Measurements from ENCODE around the gene INPP5A. TPM values are rescaled to one million over a fixed set of nuclear protein-coding genes. Genes with fewer than 3 reads are reported as not detected.

INPP5A gene
- total RNA-seq, 1 experiment from 2014 or later, result 44.5 TPM

DNA sequence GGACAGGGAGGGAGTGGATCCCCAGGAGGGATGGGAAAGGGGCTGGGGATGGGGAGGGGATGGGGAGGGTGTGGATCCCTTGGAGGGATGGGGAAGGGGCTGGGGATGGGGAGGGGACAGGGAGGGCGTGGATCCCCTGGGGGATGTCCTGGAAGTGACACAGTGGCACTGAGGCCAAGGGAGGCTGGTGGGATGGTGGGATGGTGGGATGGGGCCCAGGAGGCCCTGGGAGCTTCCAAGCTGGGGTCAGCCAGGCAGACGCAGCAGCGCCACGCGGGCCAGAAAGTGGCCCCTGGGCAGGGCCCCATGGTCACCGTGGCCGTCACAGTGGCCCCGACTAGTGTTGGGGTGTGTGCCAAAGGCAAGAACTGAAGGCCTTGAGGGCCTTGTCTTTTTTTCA lies 67.8 kb downstream of the INPP5A start:
- H3K36me3 ChIP-seq (ENCODE audit: control insufficient read depth, insufficient read depth, low read length), result no peaks in the 10 kb centered on the region
- Mint-ChIP-seq H3K4me3 (ENCODE audit: unreplicated experiment) (no peak overlapping the region), H3K4me1 (ENCODE audit: low read depth, unreplicated experiment) (no peaks in the 10 kb centered on the region), H3K9me3 (ENCODE audit: unreplicated experiment) (peaks cover 14% of the 10 kb centered on the region), H3K36me3 (ENCODE audit: insufficient read depth, unreplicated experiment) (peaks cover 14% of the 10 kb centered on the region), H3K27me3 (ENCODE audit: insufficient read depth, unreplicated experiment) (no peaks in the 10 kb centered on the region), H3K27ac (ENCODE audit: unreplicated experiment) (no peak overlapping the region)
- no peak overlapping the region for H3K4me3 ChIP-seq (ENCODE audit: low read depth, low read length)
- peaks cover 12% of the 10 kb centered on the region for H3K9me3 ChIP-seq
- CTCF ChIA-PET, result no interaction called here
- no peak for DNase-seq
- TF ChIP-seq, protein P1, sequence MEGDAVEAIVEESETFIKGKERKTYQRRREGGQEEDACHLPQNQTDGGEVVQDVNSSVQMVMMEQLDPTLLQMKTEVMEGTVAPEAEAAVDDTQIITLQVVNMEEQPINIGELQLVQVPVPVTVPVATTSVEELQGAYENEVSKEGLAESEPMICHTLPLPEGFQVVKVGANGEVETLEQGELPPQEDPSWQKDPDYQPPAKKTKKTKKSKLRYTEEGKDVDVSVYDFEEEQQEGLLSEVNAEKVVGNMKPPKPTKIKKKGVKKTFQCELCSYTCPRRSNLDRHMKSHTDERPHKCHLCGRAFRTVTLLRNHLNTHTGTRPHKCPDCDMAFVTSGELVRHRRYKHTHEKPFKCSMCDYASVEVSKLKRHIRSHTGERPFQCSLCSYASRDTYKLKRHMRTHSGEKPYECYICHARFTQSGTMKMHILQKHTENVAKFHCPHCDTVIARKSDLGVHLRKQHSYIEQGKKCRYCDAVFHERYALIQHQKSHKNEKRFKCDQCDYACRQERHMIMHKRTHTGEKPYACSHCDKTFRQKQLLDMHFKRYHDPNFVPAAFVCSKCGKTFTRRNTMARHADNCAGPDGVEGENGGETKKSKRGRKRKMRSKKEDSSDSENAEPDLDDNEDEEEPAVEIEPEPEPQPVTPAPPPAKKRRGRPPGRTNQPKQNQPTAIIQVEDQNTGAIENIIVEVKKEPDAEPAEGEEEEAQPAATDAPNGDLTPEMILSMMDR (IDR thresholded peaks at IDR 0.05; ENCODE audit: insufficient read depth in 1 of 2, low read depth in 1 of 2, low read length in 1 of 2, severe bottlenecking in 1 of 2, unreplicated experiment in 1 of 2), result no peak
- no TSS peak for BruUV-seq (replicated peaks)
- POLR2A ChIA-PET, result no interaction called here
- no peaks in the 10 kb centered on the region for H3K27me3 ChIP-seq (replicated peaks; ENCODE audit: control insufficient read depth, insufficient read depth, low read length)
- intact Hi-C loops (cut with micrococcal nuclease; ENCODE audit: unreplicated experiment), result no loop called here
- no peaks in the 10 kb centered on the region for H3K4me1 ChIP-seq

DNA sequence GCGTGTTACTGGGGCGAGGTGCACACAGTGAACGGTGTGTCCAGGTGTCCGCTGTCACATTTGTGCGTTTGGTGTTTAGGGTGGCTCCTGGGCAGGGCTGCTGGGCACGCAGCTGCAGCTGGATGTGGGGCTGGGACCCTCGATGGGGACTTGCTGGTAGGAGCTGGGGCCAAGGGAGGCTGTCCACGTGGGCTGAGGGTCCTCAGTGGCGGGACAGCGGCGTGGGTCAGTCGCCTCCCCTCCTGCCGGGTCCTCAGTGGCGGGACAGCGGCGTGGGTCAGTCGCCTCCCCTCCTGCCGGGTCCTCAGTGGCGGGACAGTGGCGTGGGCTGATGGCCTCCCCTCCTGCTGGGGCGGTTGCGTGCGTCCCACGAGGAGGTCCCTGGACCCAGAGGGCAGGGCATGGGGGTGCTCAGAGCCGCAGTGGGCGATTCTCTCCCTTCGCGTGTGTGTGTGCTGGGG lies 68.5 kb downstream of the INPP5A start:
- intact Hi-C loops (cut with micrococcal nuclease; ENCODE audit: unreplicated experiment), result no loop called here
- TF ChIP-seq, protein P1 (IDR thresholded peaks at IDR 0.05; ENCODE audit: insufficient read depth in 1 of 2, low read depth in 1 of 2, low read length in 1 of 2, severe bottlenecking in 1 of 2, unreplicated experiment in 1 of 2), result no peak
- Histone ChIP-seq H3K9me3 (peaks cover 6% of the 10 kb centered on the region), H3K4me3 (ENCODE audit: low read depth, low read length) (no peak overlapping the region), H3K4me1 (no peaks in the 10 kb centered on the region), H3K36me3 (ENCODE audit: control insufficient read depth, insufficient read depth, low read length) (no peaks in the 10 kb centered on the region), H3K27me3 (replicated peaks; ENCODE audit: control insufficient read depth, insufficient read depth, low read length) (no peaks in the 10 kb centered on the region)
- CTCF ChIA-PET, result no interaction called here
- H3K9me3 Mint-ChIP-seq (ENCODE audit: unreplicated experiment), result peaks cover 8% of the 10 kb centered on the region
- peaks cover 10% of the 10 kb centered on the region for H3K36me3 Mint-ChIP-seq (ENCODE audit: insufficient read depth, unreplicated experiment)
- no peak for DNase-seq
- H3K27ac Mint-ChIP-seq (ENCODE audit: unreplicated experiment), result no peak overlapping the region
- no peak overlapping the region for H3K4me3 Mint-ChIP-seq (ENCODE audit: unreplicated experiment)
- no peaks in the 10 kb centered on the region for H3K27me3 Mint-ChIP-seq (ENCODE audit: insufficient read depth, unreplicated experiment)
- no TSS peak for BruUV-seq (replicated peaks)
- H3K4me1 Mint-ChIP-seq (ENCODE audit: low read depth, unreplicated experiment), result no peaks in the 10 kb centered on the region
- POLR2A ChIA-PET, result no interaction called here

DNA sequence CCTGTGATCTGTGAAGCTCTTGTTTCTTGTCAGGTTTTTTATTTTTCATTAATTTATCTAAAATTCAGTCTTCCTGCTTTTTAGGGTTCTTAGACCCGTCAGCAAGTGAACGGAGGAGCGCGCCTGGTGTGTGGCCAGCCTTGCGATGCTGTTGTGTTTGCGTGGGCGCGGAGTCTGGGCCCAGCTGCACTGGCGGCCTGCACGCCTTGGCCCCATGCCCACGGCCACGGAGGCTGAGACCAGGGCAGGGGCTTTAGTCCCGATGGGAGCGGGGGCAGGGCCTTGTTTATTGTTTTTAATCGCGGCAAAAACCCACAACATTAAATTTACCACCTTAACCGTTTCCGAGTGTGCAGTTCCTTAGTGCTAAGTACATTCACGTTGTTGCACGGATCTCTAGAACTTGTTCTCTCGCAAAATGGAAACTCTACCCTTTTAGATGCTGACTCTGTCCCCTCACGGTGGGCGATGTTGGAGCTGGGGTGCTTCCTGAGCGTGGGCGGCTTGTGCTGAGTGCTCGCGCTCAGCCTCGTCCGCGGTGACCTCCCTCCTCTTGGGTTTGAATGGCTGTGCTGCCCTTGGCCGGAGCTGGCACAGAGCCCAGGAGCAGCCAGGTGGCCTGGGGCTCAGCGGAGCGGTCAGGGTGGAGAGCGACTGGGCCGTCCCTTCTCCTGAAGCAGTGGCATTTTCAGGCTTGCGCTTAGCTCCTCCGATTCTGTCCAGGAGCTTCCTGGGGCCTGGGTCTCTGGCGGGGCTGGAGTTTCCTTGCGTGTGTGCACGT lies 69.1 kb downstream of the INPP5A start:
- ChIA-PET CTCF (no interaction called here), POLR2A (interaction anchor here (0.6 kb wide), 1 partner anchor 221 kb away, joined by 4 read pairs; no protein-coding TSS in a partner anchor)
- H3K36me3 ChIP-seq (ENCODE audit: control insufficient read depth, insufficient read depth, low read length), result no peaks in the 10 kb centered on the region
- no peaks in the 10 kb centered on the region for H3K27me3 ChIP-seq (replicated peaks; ENCODE audit: control insufficient read depth, insufficient read depth, low read length)
- peaks cover 1% of the 10 kb centered on the region for H3K9me3 Mint-ChIP-seq (ENCODE audit: unreplicated experiment)
- no peaks in the 10 kb centered on the region for H3K4me1 ChIP-seq
- no peak overlapping the region for H3K27ac Mint-ChIP-seq (ENCODE audit: unreplicated experiment)
- no peaks in the 10 kb centered on the region for H3K4me1 Mint-ChIP-seq (ENCODE audit: low read depth, unreplicated experiment)
- no peak overlapping the region for H3K4me3 Mint-ChIP-seq (ENCODE audit: unreplicated experiment)
- intact Hi-C loops (cut with micrococcal nuclease; ENCODE audit: unreplicated experiment), result no loop called here
- H3K4me3 ChIP-seq (ENCODE audit: low read depth, low read length), result no peak overlapping the region
- H3K9me3 ChIP-seq, result 0 out of 2 replicates have a peak, but pooled peaks cover 3% of the 10 kb centered on the region
- TF ChIP-seq, protein P1 (IDR thresholded peaks at IDR 0.05; ENCODE audit: insufficient read depth in 1 of 2, low read depth in 1 of 2, low read length in 1 of 2, severe bottlenecking in 1 of 2, unreplicated experiment in 1 of 2), result no peak
- no peaks in the 10 kb centered on the region for H3K27me3 Mint-ChIP-seq (ENCODE audit: insufficient read depth, unreplicated experiment)
- peaks cover 10% of the 10 kb centered on the region for H3K36me3 Mint-ChIP-seq (ENCODE audit: insufficient read depth, unreplicated experiment)
- BruUV-seq (replicated peaks), result no TSS peak
- DNase-seq, result no peak
